ENCODE data around the gene IL34.

- no peak for TF ChIP-seq EZH2 (IDR thresholded peaks at IDR 0.05; ENCODE audit: insufficient read depth, poor library complexity, severe bottlenecking)
- no peak for TF ChIP-seq EZH2phosphoT487 (IDR thresholded peaks at IDR 0.05; ENCODE audit: insufficient read depth, low read depth)
Measured at GRCh38 chr16:70664325-70665112, 18.2 kb downstream of the IL34 start.
